Inflammatory macrophage treated with lipopolysaccharide for 1 hour (primary cell): ENCODE results near the gene CDH18.

ENCODE experiments used
- DNase-seq, 2 donors: peaks; one replicate each; pipeline ENCODE4 v3.0.0-alpha.2; 2020 to 2022

The CDH18 gene

GRCh38 chr5:19928562-19929421 lies 59.2 kb downstream of the CDH18 start:
- DNase-seq: peak in 1 of 2 donors; percentile 2

- no peak for DNase-seq
Measured at GRCh38 chr5:19927919-19928318, 60.1 kb downstream of the CDH18 start.

- DNase-seq: no peak
Measured at GRCh38 chr5:19927170-19927569, 60.8 kb downstream of the CDH18 start.

- DNase-seq: no peak
Measured at GRCh38 chr5:19923742-19924141, 64.3 kb downstream of the CDH18 start.

GRCh38 chr5:19920761-19921160 lies 67.2 kb downstream of the CDH18 start:
- no peak for DNase-seq

DNA sequence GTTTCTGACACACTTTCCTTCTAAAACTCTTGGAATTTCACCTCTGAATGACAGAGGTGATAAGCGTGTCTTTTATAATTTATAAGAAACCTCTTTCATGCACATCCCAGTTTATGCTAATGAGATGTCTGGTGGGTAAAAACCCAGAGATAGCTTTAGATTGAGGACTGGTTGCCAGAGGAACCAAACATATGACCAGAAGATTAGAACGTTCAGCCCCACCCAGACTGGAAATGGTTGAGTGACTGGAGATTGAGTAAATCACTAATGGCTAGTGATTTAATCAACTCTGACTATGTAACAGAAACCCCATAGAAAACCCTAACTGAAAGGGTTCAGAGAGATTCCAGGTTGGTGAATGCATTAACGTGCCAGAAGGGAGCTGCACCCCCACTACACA lies 69.2 kb downstream of the CDH18 start:
- no peak for DNase-seq

GRCh38 chr5:19917588-19918122 lies 70.3 kb downstream of the CDH18 start:
- no peak for DNase-seq

GRCh38 chr5:19910136-19910535 lies 77.9 kb downstream of the CDH18 start:
- no peak for DNase-seq

DNA sequence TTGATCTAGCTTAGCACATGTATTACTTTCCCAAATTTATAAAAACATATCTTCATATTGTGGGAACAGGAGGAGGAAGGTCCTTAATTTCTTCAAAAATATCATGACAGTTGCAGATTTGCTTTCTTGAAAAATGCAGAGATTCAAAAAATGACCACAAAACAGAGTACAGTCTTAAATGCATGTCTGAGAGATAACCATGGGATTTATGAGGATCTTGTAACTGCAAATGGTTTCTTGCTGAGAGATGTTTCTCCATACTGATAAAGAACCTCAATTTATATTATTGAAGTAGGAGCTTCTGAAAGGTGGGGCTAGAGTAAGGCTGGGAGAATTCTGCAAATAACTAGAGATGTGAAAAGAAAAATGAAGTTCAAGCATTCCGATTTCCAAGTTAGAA lies 83.2 kb downstream of the CDH18 start:
- DNase-seq: no peak

- no peak for DNase-seq
Measured at GRCh38 chr5:19903611-19904010, 84.4 kb downstream of the CDH18 start.

GRCh38 chr5:19902316-19902934 lies 85.6 kb downstream of the CDH18 start:
- no peak for DNase-seq

DNA sequence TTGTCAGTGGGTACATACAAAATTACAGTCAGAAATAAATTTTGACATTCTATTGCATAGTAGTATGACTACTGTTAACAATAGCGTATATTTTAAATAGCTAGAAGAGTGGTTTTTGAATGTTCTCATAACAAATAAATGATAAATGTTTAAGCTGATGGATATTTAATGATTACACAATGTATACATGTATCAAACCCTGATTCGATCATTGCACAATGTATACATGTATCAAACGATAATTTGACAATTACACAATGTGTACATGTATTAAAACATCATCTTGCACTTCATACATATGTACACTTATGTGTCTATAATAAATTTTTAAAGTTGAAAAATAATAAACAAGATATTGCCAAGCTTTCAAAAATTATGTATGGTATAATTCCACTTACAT lies 87.7 kb downstream of the CDH18 start:
- DNase-seq: no peak

- DNase-seq: no peak
Measured at GRCh38 chr5:19891658-19892057, 96.3 kb downstream of the CDH18 start.

- DNase-seq: no peak
Measured at GRCh38 chr5:19886123-19886917, 101.7 kb downstream of the CDH18 start.

GRCh38 chr5:19885040-19885824 lies 102.8 kb downstream of the CDH18 start:
- DNase-seq: no peak

- DNase-seq: no peak
Measured at GRCh38 chr5:19880859-19881436, 107.1 kb downstream of the CDH18 start.

GRCh38 chr5:19880458-19880857 lies 107.5 kb downstream of the CDH18 start:
- DNase-seq: no peak

- DNase-seq: no peak
Measured at GRCh38 chr5:19874811-19875210, 113.2 kb downstream of the CDH18 start.

DNA sequence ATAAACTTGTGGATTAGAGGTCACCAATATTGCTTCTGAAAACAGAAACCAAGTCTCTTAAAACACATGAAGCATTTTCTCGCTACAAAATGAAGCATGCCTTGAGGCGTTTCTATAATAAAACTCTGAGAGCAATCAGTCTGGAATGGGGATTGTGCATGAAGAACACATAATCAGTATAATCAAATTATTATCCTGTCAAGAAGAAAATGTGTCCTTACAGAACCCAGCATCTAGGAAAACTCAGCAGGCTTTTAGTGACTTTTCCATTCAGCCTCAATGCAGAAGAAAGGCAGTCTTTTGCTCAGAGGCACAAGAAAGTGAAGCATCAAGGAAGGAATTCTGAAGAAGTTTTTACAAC lies 121.9 kb downstream of the CDH18 start:
- DNase-seq: no peak

DNA sequence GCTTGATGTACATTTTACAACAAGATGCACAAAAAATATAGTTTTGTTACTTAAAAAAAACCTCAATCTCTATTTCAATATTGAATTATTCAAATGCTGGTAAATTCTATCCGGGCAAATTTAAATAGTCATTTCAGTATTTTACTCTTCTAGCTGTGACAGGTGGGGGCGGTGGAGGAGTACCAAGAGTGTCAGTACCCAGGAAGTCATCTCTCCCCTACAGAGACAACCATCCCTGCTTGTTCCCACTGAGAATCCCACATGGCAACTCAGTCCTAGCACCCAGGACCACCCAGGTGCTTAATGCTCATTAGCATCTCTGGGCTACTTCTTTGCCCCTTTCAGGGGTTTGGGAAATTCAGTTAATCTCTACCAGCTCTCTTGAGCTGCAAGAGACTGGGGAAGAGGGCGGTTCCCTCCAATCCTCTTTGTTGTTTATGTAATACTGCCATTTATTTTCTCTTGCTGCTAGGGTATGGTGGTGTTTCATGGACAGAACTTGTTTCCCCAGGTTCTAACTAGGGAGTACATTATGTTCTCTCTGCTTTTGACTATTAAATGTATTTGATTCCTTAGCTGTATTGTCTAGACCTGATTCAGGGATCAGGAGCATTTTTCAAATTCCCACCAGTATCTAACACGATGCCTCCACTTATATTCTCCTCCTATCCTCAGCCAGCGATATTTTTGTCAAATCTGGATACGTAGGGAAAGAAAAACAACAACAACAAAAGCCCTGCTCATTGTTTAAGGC lies 122.5 kb downstream of the CDH18 start:
- no peak for DNase-seq

DNA sequence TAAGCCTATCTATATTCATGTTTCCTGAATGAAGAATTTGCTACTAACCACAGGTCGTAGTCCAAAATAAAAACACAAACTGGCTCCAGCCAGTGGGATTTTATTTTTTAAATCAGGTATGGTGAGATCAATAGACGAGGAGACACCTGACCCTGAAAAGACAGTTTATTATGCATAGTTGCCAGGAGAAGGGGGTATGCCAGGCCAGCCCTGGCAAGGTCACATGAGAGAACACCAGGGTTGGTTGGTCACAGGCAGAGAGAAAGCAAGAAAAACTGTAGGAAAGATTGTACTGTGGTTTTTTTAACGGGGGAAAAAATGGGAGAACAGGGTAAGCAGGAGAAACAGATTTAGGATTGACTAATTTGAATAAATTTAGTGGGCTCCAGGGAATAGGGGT lies 125.3 kb downstream of the CDH18 start:
- DNase-seq: no peak

DNA sequence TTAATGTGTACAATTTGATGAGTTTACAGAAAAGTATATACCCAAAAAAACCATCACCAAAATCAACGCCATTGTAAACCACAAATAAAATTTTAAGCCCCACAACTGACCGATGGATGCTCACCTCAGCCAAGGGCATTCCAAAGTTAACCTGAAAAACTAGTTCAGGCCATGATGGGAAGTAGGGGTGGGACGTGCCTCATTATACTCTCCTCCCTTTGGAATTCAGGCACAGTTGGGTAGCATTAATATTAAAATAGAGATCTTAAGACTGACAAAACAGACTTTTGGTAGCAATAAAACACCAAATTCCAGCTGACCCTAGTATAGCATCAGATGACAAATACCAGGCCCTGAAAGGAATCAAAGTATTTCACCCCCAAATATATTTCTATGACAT lies 129.0 kb downstream of the CDH18 start:
- no peak for DNase-seq
